Activated naive CD4-positive, alpha-beta T cell treated with anti-CD3 and anti-CD28 coated beads for 36 hours (primary cell): Measurements from ENCODE around the gene EBNA1BP2. TPM values are rescaled to one million over a fixed set of nuclear protein-coding genes. Genes with fewer than 3 reads are reported as not detected.

Experiments used
- CTCF ChIA-PET: fragments of 350-600 bp; sonication (Branson Sonifier 250); formaldehyde crosslinking; loops from one replicate; lab custom pipeline; 2021; ENCODE audit warnings: antibody characterized with exemption; lab: Charles Lee
- DNase-seq: peaks from one replicate; pipeline ENCODE4 v3.0.0-alpha.2; 2020
- H3K27ac Mint-ChIP-seq: one replicate; pipeline ENCODE4 v1.8.0; 2021; ENCODE audit warnings: mild to moderate bottlenecking, mixed read lengths
- H3K27me3 Mint-ChIP-seq: one replicate; pipeline ENCODE4 v1.8.0; 2021; ENCODE audit warnings: low read depth, mixed read lengths
- H3K36me3 Mint-ChIP-seq: one replicate; pipeline ENCODE4 v1.8.0; 2021; ENCODE audit warnings: low read depth, mixed read lengths
- H3K4me1 Mint-ChIP-seq: one replicate; pipeline ENCODE4 v1.8.0; 2021; ENCODE audit warnings: low read depth, mixed read lengths
- H3K4me3 Mint-ChIP-seq: one replicate; pipeline ENCODE4 v1.8.0; 2021; ENCODE audit warnings: mild to moderate bottlenecking, moderate library complexity, mixed read lengths
- H3K9me3 Mint-ChIP-seq: one replicate; pipeline ENCODE4 v1.8.0; 2021; ENCODE audit warnings: mixed read lengths
- intact Hi-C: fragments of 100-400 bp; cut with micrococcal nuclease; formaldehyde crosslinking; loops from one replicate; pipeline ENCODE4 v1.15.1; 2023
- total RNA-seq, 2 experiments: library from RNA; stranded (reverse); gene quantifications; one replicate each; pipeline ENCODE4 v1.2.3, GENCODE V29; 2021

EBNA1BP2 gene
- total RNA-seq, 2 experiments from 2014 or later = 88.0 to 88.3 TPM

DNA sequence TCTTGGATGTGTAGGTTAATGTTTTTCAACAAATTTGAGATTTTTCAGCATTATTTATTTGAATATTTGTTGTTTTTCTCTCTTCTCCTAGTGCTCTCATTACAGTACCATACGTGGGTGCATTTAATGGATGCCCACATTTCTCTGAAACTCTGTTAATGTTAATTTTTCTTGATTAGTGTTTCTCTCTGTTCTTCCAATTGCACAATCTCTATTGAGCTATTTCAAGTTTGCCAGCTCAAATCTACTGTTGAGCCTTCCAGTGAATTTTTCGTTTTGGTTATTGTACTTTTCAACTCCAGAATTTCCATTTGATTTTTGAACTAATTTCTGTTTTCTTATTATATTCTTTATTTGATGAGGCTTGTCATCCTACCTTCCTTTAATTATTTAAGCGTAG lies 31.8 kb upstream of the EBNA1BP2 start:
- Mint-ChIP-seq H3K4me1 (no peaks in the 10 kb centered on the region), H3K27me3 (no peaks in the 10 kb centered on the region), H3K27ac (no peak overlapping the region)

DNA sequence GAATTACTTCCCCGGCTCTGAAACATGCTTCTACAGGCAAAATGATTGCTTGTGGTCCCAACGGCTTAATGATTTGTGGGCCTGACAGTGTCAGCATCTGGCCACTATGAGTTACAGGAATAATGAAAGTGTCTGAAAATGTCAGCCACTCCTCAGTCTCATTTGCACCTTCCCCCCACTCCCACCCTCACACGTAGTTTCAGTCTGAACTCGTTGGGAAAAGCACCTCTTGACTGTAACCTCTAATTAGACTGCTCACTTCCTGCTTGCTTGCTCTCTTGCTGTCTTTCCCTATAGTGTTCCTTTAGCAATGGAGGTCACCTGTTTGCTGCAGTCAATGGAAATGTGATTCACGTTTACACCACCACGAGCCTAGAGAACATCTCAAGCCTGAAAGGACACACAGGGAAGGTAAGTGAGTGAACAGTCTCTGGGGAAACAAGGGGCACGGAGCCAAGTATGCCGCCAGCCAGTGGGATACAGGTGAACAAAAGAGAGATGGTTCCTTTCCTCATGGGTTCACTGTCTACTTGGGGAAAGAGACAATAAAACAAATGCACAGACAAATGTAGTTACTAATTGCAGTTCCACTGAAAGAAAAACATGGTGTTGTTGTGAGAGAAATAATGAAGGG lies 27.1 kb upstream of the EBNA1BP2 start:
- H3K4me1 Mint-ChIP-seq = no peaks in the 10 kb centered on the region
- no peaks in the 10 kb centered on the region for H3K36me3 Mint-ChIP-seq
- DNase-seq = peak; percentile 13
- peaks cover under 1% of the 10 kb centered on the region for H3K27me3 Mint-ChIP-seq
- no peak overlapping the region for H3K4me3 Mint-ChIP-seq
- peaks cover 4% of the 10 kb centered on the region for H3K9me3 Mint-ChIP-seq
- CTCF ChIA-PET = no interaction called here
- no peak overlapping the region for H3K27ac Mint-ChIP-seq
- intact Hi-C loops = no loop called here

More for the DNA sequence above, 31.8 kb upstream of the EBNA1BP2 start:
- no peaks in the 10 kb centered on the region for H3K36me3 Mint-ChIP-seq
- intact Hi-C loops = no loop called here
- H3K4me3 Mint-ChIP-seq = no peak overlapping the region
- CTCF ChIA-PET = no interaction called here
- H3K9me3 Mint-ChIP-seq = peaks cover 4% of the 10 kb centered on the region
- DNase-seq = no peak

DNA sequence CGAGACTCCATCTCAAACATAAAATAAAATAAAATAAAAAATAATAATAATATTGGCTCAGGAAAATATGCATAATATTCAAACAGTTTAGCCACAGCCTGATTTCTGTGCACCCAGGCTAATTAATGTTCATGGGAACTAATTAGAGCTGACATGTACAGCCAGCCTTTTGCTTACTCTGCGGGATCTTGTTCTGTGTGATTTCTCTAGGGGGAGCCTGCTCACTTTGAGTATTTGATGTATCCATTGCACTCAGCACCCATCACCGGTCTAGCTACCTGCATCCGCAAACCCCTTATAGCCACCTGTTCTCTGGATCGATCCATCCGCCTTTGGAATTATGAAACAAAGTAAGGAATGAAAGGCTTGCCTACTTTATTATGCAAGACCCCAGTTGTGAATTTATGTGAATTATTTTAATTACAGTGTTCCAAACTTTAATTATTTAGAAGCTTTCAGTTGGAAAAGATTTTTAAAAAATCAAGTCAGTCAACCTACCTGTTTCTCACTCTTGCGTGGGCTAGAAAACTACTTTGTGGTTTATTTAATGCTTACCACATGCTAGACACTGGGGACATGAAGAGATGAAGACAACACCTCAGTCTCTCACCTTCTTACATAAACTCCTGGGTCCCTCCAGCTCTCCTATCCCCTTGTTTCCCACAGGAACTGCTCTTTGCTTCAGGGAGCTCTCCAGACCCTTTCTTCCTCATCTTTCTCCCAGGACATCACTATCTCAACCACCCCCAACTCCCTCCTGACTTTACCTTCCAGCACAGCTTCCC lies 25.4 kb upstream of the EBNA1BP2 start:
- H3K36me3 Mint-ChIP-seq = no peaks in the 10 kb centered on the region
- no peaks in the 10 kb centered on the region for H3K4me1 Mint-ChIP-seq
- H3K4me3 Mint-ChIP-seq = no peak overlapping the region
- H3K27ac Mint-ChIP-seq = no peak overlapping the region
- DNase-seq = no peak
- intact Hi-C loops = no loop called here
- CTCF ChIA-PET = interaction anchor here (0.6 to 0.8 kb wide), 2 partner anchors 389 to 588 kb away, joined by 3 read pairs; no protein-coding TSS in a partner anchor
- peaks cover 4% of the 10 kb centered on the region for H3K9me3 Mint-ChIP-seq
- H3K27me3 Mint-ChIP-seq = peaks cover 2% of the 10 kb centered on the region

DNA sequence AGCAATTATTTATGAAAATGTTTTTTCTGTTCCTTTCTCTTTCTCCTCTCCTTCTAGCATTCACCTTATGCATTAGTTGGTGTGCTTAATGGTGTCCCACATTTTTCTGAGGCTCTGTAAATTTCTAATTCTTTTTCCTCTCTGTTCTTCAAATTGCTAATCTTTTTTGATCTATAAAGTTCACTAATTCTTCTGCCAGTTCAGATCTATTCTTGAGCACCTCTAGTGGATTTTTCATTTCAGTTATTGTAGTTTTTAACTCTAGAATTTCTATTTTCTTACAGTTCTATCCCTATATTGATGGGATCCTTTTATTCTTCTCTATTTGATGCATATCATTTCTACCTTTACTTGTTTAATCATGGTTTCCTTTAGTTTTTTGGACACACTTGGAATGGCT lies 22.4 kb upstream of the EBNA1BP2 start:
- CTCF ChIA-PET = no interaction called here
- intact Hi-C loops = no loop called here
- no peaks in the 10 kb centered on the region for H3K4me1 Mint-ChIP-seq
- peaks cover 6% of the 10 kb centered on the region for H3K36me3 Mint-ChIP-seq
- DNase-seq = no peak
- peaks cover 20% of the 10 kb centered on the region for H3K9me3 Mint-ChIP-seq
- peaks cover 8% of the 10 kb centered on the region for H3K27me3 Mint-ChIP-seq
- H3K4me3 Mint-ChIP-seq = no peak overlapping the region
- no peak overlapping the region for H3K27ac Mint-ChIP-seq

DNA sequence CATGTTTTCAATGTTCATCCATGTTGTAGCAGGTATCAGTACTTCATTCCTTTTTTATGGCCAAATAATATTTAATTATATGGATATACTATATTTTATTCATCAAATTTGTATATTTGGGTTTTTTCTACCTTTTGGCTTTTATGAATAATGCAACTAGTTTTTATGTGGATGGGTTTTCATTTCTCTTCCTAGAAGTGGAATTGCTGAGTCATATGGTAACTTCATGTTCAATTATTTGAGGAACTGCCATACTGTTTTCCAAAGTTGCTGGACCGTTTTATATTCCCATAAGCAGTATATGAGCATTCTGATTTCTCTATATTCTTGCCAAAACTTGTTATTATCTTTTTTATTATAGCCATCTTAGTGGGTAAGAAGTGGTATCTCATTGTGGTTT lies 16.0 kb upstream of the EBNA1BP2 start:
- Mint-ChIP-seq H3K36me3 (peaks cover 6% of the 10 kb centered on the region), H3K27me3 (peaks cover 12% of the 10 kb centered on the region), H3K4me1 (no peaks in the 10 kb centered on the region), H3K9me3 (peaks cover 16% of the 10 kb centered on the region), H3K27ac (no peak overlapping the region), H3K4me3 (no peak overlapping the region)
- intact Hi-C loops = no loop called here
- DNase-seq = no peak
- CTCF ChIA-PET = interaction anchor here (0.6 kb wide), 1 partner anchor 347 kb away, joined by 5 read pairs; no protein-coding TSS in a partner anchor

DNA sequence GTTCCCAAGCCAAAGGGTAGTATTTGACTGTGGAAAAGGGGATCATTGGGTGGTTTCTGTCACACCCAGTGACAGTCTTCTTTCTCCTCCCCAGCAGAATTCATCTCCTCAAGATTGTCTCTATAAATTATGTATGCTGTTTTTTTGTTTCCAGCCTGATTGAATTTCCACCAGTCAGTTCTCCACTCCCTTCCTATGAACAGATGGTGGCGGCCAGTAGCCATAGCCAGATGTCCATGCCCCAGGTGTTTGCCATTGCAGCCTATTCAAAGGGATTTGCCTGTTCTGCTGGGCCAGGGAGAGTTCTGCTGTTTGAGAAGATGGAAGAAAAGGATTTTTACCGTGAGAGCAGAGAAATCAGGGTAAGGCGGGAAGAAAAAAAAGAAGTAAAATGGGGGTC lies 12.9 kb upstream of the EBNA1BP2 start:
- Mint-ChIP-seq H3K27ac (no peak overlapping the region), H3K9me3 (peaks cover 3% of the 10 kb centered on the region), H3K4me3 (no peak overlapping the region), H3K4me1 (no peaks in the 10 kb centered on the region), H3K36me3 (peaks cover under 1% of the 10 kb centered on the region), H3K27me3 (peaks cover 8% of the 10 kb centered on the region)
- no peak for DNase-seq
- intact Hi-C loops = no loop called here
- CTCF ChIA-PET = no interaction called here

DNA sequence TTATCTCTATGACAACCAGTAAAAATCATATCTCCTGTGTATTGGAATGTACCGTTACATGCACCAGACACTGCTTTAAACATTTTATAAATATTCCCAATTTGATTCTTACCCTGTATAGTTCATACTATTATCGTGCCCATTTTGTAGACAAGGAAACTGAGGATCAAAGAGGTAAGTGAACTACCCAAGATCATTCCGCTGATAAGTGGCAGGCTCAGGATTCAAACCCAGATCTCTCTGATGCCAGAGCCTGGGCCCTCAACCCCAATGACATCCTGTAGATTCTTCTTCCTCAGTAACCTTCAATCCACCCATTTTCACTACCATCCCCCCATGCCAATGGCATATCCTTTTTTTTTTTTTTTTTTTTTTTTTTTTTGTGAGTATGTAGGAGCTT lies 12.3 kb upstream of the EBNA1BP2 start:
- H3K9me3 Mint-ChIP-seq = no peaks in the 10 kb centered on the region
- no peak overlapping the region for H3K27ac Mint-ChIP-seq
- H3K4me1 Mint-ChIP-seq = no peaks in the 10 kb centered on the region
- peaks cover 4% of the 10 kb centered on the region for H3K27me3 Mint-ChIP-seq
- CTCF ChIA-PET = no interaction called here
- H3K4me3 Mint-ChIP-seq = no peak overlapping the region
- intact Hi-C loops = no loop called here
- no peaks in the 10 kb centered on the region for H3K36me3 Mint-ChIP-seq
- no peak for DNase-seq

DNA sequence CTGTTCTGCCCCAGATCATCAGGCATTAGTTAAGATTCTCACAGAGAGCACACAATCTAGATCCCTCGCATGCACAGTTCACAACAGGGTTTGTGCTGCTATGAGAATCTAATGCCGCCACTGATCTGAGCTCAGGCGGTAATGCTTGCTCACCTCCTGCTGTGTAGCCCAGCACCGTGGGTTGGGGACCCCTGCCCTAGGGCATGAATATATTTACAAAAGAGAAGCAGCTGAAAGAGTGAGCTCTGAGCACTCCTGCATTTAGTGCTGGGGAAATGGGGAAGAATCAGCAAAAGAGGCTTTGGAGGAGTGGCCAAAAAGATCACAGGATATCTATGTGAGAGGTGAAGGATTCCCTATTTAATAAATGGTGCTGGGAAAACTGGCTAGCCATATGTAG lies 5.6 kb upstream of the EBNA1BP2 start:
- DNase-seq = no peak
- no peak overlapping the region for H3K27ac Mint-ChIP-seq
- H3K4me3 Mint-ChIP-seq = no peak overlapping the region
- H3K4me1 Mint-ChIP-seq = peaks cover 4% of the 10 kb centered on the region
- CTCF ChIA-PET = no interaction called here
- H3K36me3 Mint-ChIP-seq = no peaks in the 10 kb centered on the region
- H3K9me3 Mint-ChIP-seq = no peaks in the 10 kb centered on the region
- H3K27me3 Mint-ChIP-seq = peaks cover 4% of the 10 kb centered on the region
- intact Hi-C loops = no loop called here

DNA sequence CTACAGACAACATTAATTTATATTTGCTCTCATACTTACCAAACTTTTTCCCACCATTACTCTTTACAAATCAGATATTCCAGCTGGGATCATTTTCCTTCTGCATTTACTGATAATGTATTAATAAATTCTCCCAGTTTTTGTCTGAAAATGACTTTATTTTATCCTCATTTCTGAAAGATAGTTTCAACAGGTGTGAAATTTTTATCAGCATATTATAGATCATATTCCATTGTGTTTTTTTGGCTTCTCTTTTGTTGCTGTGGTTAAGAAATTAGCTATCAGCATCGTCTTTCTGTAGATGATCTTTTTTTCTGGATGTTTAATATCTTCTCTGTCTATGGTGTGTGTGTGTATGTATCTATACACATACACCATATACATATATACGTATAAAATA lies 2.8 kb upstream of the EBNA1BP2 start:
- H3K4me1 Mint-ChIP-seq = peaks cover 23% of the 10 kb centered on the region

DNA sequence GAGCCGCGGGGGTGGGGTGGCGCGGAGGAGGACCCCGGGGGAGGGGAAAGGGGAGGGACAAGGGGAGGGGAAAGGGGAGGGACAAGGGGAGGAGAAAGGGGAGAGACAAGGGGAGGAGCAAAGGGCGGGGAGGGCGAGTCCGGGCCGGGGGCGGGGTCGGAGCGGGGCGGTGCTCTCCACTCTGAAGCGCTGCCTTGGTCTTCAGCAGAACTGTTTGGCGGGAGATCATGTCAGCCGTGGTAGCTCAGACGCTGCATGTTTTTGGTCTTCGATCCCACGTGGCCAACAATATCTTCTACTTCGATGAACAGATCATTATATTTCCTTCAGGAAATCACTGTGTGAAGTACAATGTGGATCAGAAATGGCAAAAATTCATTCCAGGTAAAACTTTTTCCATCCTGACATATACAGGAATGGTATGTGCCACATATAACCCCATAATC lies 460 bp upstream of the EBNA1BP2 start:
- peaks cover 39% of the 10 kb centered on the region for H3K36me3 Mint-ChIP-seq
- intact Hi-C loops = loop anchor here (1.0 to 5.0 kb wide), 6 partner anchors 186 to 405 kb away; partner anchors contain the start of genes C1orf50, CDC20, ERMAP and MED8
- H3K27me3 Mint-ChIP-seq = peaks cover 4% of the 10 kb centered on the region
- H3K9me3 Mint-ChIP-seq = no peaks in the 10 kb centered on the region
- no peak overlapping the region for H3K27ac Mint-ChIP-seq
- DNase-seq = peak; percentile 91
- CTCF ChIA-PET = no interaction called here
- peaks cover 39% of the 10 kb centered on the region for H3K4me1 Mint-ChIP-seq
- peak overlapping the region; percentile 99 for H3K4me3 Mint-ChIP-seq

More for the DNA sequence above, 2.8 kb upstream of the EBNA1BP2 start:
- peaks cover 4% of the 10 kb centered on the region for H3K27me3 Mint-ChIP-seq
- no peak overlapping the region for H3K27ac Mint-ChIP-seq
- no peak overlapping the region for H3K4me3 Mint-ChIP-seq
- H3K9me3 Mint-ChIP-seq = no peaks in the 10 kb centered on the region
- H3K36me3 Mint-ChIP-seq = peaks cover 18% of the 10 kb centered on the region
- DNase-seq = no peak
- CTCF ChIA-PET = interaction anchor here (0.6 kb wide), 1 partner anchor 386 kb away, joined by 3 read pairs; no protein-coding TSS in a partner anchor
- intact Hi-C loops = loop anchor here (5.0 kb wide), 1 partner anchor 408 kb away; the partner anchor contains the start of genes C1orf50 and P3H1

DNA sequence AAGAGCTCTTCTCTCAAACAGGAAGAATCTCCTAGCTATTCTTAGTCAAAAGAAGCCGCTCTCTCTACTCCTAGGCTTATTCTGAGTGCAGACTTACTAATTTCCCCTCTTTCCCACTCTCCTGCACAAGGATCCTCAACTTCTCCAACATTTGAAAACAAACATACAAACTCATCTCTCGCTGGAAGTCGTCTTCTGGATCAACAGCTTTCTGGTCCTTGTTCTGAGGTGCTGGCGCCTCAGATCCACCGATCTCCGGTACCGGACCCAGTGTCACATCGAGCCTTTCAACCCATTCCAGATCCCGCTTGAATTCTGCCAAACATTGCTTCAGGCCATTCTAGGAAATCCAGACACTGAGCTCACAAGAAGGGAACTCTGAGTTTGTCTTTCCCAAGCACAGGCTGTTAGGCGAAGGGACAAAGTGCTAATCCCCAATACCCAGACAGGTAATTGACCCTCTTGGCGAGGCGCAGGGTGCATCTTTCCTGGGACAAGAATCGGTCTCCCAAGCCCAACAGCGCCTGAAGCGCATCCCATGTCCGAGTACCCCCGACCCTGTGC lies 696 bp downstream of the EBNA1BP2 start:
- peaks cover 39% of the 10 kb centered on the region for H3K4me1 Mint-ChIP-seq
- no peaks in the 10 kb centered on the region for H3K9me3 Mint-ChIP-seq
- H3K27me3 Mint-ChIP-seq = no peaks in the 10 kb centered on the region
- H3K36me3 Mint-ChIP-seq = peaks cover 49% of the 10 kb centered on the region
- CTCF ChIA-PET = interaction anchor here (0.6 kb wide), 1 partner anchor 239 kb away, joined by 3 read pairs; no protein-coding TSS in a partner anchor
- H3K4me3 Mint-ChIP-seq = peak overlapping the region; percentile 99
- peak overlapping the region; percentile 48 for H3K27ac Mint-ChIP-seq
- DNase-seq = no peak
- intact Hi-C loops = loop anchor here (5.0 kb wide), 1 partner anchor 404 kb away; the partner anchor contains the start of genes C1orf50 and P3H1

DNA sequence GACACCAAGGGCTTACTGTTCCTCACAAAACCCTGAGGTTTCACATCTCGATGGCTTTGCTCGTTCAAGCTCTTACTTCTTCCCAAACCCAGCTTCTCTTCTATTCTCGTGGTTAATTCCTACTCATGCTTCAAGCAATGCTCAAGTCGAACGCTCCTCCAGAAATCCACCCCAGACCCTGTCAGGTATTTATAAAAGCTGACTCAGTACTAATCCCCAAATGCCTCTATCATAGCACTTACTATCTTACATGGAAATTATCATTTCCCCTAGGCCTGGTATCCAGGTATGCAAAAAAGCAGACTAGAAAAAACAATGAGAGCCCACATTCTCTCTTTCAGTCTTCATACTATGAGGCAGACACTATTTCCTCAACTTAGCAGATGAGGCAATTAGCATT lies 6.3 kb downstream of the EBNA1BP2 start:
- no peak overlapping the region for H3K4me3 Mint-ChIP-seq
- H3K36me3 Mint-ChIP-seq = peaks cover 61% of the 10 kb centered on the region
- no peaks in the 10 kb centered on the region for H3K27me3 Mint-ChIP-seq
- H3K27ac Mint-ChIP-seq = peak overlapping the region; percentile 7
- peaks cover 25% of the 10 kb centered on the region for H3K4me1 Mint-ChIP-seq
- no peak for DNase-seq
- intact Hi-C loops = no loop called here
- CTCF ChIA-PET = interaction anchor here (1.4 kb wide), 1 partner anchor 9 kb away, joined by 3 read pairs; no protein-coding TSS in a partner anchor
- no peaks in the 10 kb centered on the region for H3K9me3 Mint-ChIP-seq
